ENCODE measurements around the gene LMBR1L.
"Not testable (repeated sequence)": the region's sequence is repeated elsewhere in the genome, so short reads cannot be mapped to it uniquely, and the experiment has no call there.

LMBR1L gene

DNA sequence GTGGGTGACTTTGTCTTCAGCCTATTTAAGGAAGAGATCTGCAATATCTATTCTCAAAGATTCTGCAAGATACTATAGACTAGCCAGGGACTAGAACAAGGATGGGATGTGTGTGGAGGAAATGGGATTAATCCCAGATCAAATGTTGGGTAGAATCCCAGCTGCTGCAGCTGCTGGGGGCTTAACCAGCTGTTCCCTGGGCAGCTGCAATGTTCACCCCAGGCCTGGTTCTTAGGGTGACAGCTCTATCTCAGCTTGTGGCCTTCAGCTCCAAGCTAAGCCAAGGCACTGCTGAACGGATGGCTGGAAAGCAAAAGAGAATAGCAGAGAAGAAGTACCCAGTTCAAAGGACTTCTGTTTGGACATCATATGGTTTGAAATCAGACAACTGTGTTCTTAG is 30.9 kb downstream of the LMBR1L start:
- DNase-seq = no peak

DNA sequence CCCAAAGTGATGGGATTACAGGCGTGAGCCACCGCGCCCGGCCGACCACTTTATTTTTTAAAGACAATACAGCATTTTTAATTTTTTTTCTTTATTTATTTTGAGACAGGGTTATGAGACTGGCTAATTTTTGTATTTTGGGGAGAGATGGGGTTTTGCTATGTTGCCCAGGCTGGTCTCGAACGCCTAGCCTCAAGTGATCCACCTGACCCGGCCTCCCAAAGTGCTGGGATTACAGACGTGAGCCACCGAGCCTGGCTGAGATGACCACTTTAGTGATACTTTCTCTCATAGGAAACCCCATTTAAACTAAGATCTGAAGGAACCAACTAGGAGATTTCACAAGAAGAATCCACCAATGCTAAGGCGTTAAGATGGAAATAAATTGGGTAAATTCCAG is 39.7 kb downstream of the LMBR1L start:
- DNase-seq = no peak

DNA sequence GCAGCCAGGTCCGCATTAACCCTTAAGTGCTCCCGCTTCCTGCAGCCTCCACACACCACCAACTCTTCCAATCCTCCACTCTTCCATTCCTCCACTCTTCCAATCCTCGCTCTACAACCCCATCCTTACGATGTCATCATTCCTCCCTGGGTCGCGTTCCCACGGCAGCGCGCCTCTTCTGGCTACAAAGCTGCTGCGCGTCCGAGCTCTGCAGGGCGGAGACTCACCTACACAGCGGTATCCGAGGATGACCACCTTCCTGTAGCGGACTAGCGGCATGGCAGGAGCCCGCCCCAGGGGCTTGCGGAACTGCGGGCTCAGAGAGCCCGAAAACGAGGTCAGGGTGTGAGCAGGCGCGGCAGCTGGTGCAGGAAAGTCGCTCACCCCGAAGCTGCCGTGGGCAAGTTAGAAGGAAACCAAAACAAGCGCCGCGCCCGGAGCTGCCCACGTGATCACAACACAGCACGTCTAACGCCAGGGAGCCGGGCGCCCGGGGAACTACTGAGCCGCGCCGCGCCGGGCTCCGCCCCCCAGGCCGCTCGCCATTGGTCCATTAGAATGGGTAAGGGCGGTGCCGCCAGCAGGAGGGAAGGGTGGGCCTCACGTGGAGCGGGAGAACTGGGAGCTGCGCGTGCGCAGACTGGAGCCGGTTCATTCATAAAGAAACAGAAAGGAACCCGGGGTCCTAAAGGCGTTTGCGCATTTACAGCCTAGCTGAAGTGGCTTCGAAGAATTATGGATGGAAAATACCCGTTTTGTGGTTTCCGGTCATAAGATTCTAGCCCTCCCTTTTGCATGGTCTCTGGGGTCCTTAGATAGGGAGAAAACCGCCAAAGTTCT is 40.9 kb downstream of the LMBR1L start, which contains the start of gene RHEBL1:
Gene RHEBL1, minus strand, starts transcription at position 473 of the 840 bp plus-strand sequence. Its CDS starts 194 bp downstream, at position 279.
- DNase-seq = peak; percentile 93 to 98

DNA sequence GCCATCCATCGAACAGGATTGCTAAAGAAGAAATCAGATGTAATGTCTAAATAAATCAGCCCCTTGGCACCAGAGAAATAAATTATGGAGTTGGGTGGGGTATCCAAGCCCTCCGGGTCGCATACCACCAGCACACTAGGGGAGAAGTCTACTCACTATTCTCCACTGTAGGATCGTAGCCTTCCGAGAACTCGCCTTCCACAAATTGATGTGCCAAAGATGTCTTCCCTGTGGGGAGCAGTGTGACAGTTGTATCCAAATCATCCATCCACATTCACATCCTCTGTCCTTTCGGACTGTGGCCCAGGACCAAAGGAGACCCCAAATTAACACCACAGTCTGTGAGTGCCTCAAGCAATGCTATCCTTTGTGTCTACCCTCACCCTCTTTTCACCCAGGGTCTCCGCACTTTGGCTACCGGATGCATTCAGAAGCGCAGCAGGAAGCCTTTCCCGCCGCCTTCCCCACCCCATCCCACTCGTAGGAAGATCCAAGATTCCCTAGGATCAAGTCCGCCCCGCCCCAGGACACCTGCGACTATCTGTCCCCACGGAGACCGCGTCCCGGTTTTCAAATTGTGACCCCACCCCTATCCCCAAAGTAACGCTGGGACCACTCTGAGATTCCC is 41.7 kb downstream of the LMBR1L start:
- DNase-seq = no peak

DNA sequence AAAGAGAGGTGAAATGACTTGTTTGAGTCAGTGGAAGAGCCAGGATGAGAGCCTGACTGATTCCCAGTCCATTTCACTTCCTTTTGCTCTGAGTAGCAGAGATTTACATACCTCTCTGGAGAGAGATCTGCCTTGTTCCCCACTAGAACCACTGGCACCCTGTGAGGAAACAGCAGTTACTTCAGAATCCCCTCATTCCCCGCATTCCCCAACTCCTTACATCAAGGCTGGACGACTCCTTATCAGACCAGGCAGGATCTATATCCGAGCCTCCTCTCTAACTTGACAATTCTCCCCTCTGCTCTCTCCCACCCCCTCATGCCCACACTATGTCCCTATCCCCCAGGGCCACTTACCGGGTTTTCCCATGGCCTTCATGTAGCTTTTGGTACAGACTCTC is 44.5 kb downstream of the LMBR1L start:
- no peak for DNase-seq

DNA sequence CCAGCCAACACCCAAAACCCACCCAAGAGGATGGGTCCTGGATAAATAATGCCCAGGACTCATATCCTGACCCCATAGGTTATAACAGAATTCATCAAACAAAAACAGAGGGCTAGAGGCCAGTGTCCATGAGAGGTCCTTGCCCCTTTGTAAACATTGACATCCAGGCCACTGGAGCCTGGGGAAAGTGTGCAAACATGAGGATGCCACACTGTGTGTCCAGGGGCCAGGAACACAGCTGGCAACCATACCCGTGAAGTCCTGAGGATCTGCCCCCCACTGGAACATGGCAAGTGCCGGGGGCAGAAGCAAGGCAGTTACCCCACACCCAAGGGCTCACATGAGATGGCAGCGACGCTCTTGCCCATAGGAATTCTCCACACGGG is 45.9 kb downstream of the LMBR1L start:
- DNase-seq = no peak

DNA sequence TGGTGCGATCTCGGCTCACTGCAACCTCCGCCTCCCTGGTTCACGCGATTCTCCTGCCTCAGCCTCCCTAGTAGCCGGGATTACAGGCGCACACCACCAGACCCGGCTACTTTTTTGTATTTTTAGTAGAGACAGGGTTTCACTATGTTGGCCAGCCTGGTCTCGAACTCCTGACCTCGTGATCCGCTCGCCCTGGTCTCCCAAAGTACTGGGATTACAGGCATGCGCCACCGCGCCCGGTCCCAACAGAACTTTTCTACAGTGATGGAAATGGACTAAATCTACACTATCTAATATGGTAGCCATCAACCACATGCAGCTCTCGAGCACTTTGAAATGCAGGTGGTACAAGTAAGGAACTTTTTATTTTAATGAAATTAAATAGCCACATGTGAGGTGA is 48.7 kb downstream of the LMBR1L start:
- not testable (repeated sequence) for DNase-seq

DNA sequence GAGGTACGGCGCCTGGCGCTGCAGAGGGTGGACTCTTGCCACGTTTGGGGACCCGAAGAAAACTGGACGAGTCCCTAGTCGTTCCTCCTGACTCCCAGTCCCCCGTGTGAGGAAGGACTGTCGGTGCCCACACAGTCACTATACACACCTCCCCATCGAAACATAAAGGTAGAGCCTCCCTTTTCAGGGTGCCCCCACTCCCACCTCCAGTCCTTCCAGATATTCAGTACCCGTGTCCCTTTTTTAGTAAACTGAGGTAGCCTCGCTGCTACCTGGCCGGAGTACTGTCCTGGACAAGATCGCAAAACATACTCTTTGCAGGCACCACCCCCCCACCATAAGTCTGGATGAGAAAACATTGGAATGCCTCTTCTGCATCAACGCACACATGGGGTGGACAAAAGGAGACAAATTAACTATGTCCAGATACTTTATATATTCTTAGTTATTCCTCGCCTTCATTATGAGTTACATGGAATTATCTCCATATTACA is 49.4 kb downstream of the LMBR1L start:
- DNase-seq = no peak

DNA sequence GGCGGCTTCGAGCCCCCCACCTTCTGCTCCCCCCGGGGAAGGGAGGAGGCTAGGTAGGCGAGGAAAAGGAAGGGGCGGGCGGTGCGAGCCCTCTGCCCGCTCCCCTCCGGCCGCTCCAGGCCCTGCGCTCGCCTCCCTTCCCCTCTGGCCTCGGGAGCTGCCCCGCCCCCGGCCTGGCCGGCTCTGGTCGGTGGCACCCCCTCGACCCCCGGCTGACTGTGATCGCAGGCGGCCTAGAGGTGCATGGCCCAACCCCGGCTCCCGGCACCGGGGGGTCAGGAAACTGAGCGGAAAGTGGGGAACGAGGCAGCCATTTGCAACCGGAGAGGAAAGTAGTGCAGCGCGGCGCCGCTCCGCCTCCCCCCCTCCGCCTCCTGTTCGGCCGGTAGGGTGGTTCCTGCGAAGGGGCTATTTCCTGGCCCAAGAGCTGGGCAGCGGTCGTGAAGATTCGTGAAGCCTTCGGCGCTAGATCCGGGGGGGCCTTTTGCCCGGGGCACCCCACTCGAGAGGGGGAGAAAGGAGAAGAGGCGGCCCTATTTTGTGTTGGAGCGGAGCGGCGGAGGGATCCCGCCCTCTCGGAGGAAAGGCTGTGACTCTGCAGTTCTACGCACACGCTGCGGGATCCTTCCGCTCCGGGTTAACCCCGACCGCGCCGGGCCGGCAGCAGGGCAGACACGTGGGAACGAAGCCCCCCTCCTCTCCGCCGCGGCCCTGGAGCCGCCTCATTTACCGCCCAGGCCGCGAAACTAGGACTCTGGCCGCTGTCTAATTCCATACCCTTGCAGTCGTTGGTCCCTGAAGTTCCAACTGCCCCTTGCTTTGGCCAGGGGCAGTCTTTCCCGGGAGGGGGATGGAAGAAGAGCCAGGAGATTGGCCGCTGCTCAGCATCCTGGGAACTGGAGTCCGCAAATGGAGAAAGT is 50.1 kb downstream of the LMBR1L start, which contains the start of gene KMT2D:
Gene KMT2D, minus strand, starts transcription at position 558 of the 920 bp plus-strand sequence. CDS start 5,470 bp downstream, outside the sequence.
- DNase-seq = peak; percentile 78 to 94

DNA sequence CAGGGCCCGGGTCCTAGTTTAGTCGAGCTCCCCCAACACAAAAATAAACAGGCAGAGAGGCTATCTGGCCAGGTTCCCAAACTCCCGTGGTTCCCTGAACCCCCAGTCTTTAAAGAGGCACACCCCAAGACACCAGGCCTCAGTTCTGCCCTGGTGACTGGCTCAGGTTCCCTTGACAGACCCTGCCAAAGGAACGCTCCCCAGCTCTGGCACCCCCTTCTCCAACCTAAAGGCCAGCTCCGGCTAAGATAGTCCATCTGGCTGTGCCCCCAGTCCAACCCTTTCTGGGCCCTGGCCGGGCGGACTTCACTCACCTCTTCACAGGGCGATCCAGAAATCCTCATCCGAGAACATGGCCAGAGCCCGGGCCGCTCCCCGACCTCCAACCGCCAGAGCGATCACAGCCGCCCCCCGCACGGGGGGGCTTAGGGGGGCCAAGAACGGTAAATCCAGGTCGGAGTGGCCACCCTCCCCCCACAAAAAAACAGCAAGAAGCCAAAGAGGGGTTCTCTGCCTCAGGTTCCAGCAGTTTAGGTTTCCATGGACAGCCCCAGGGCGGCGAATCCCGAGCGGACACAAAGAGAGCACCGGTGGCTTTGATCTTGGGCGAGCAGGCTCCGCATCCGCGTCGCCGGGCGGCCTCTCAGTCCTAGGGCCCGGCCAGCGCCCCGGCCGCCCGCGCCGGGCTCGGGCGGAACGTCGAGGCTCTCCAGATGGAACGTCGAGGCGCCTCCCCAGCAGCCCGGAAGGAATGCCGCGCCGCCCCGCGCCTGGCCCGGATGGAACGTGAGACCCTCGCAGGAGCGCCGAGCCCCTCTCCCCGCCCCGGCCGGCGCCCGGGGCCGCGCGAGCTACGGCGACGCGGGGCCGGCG is 51.1 kb downstream of the LMBR1L start:
- DNase-seq = peak in 1 of 2 experiments; percentile 13

DNA sequence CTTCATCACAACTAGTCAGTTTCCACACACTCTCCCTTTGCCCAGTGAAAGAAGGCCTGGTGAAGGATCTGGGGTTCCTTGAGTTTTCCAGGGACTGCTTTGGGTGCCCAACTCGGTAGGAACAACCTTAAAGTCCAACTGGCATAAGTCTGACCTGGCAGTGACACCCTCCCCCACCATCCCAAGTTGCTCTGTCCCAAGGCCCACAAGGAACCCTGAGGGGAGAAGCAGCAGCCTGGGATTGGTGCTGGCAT is 51.7 kb downstream of the LMBR1L start:
- no peak for DNase-seq

DNA sequence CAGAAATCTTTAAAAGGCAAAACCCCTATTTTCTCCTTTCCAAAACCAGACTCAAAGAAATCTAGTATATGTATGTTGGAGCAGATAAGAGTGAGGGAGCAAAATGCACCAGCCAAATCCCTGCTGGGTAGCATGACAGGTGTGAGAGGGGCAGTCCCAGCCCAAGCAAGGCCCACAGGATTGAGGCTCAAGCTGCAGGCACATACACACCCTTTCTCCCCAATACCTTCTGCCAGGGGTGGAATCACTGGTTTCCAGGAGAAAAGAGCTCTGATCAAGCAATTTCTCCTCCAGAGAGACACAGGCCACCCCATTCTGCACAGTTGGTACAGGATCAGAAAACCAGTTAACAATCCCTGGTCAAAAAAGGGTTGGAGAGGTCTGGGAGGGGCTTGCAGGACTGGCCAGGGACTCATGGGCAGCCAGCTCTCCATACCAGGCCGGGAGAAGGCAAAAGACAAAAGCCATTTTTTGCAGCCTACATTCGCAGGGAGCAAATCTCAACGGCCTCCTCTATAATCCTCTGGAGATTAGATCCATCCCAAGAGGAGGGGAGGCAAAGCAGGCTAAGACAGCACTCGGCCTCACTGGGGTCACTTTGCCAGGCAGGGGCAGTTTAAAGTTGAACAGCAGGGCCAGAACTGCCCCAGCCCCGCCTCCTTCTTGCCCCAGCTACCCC is 52.1 kb downstream of the LMBR1L start:
- no peak for DNase-seq

DNA sequence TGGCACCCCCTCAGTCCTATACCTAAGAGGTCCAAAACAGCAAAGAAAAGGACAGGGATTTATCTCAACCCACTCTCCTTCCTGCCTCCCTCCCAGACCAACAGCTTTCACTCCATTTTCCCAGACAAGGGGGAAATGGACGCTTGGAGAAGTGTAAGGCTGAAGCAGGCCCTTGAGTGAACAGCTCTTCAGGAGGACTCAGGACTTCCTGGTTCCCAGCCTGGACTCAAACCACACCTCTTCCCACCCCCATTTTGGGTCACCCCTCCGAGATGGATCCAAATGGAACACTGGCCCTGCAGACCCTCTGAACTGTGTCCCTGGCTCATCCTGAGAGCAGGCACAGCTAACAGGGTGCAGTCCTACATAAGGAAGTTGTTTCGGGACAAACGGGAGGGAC is 52.8 kb downstream of the LMBR1L start:
- no peak for DNase-seq

DNA sequence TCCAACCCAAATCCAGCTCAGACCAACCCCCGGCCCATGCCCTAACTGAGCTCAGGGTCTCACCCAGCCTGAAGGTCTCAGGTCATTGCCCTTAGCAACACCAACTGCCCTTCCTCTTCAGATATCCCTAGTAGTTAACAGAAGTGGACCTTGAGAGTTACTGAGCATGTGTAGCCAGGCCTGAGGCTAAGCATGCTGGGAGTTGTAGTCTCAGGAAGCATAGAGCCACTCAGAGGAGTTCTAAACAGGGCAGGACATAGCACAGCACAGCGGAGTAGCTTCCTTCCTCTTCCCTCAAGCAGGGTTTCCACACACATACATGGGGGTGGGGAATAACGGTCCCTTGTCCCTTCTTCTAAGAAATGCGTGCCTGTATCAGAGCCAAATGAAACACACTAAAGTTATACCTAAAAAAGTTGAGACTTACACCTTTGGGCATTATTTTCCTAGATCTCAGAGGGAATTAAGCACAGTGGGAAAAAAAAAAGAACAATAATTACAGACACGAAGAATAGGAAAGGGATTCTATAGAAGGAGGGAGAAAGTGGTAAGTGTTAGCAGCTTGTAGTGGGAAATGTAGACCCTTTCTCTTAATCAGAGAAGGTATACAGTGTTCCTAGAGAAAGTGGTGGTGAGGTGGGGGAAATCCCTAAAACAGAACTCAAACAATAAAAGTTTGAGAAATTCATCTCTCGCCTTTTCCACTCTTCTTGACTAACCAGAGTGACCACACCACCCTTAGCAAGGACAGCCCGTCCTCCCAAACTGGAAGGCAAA is 54.5 kb downstream of the LMBR1L start:
- DNase-seq = peak in 1 of 2 experiments; percentile 43

DNA sequence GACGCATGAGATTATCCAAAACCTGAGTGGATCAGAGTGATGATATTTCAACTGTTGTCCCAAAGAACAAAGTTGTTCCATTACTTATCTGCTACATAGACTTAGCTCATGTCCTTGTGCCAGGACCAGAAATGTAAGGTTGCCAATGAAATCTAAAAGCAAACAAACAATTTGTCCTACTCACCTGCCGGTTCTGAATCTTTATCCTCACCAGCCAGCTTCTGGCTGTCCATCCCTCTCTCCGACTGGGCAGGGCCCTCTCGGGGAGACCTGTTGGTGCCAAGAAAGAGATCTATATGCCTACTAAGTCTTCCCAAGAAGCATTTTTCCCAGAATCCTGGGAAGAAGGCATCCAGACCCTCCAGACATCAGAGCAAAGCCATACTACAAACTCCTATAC is 55.6 kb downstream of the LMBR1L start:
- no peak for DNase-seq

DNA sequence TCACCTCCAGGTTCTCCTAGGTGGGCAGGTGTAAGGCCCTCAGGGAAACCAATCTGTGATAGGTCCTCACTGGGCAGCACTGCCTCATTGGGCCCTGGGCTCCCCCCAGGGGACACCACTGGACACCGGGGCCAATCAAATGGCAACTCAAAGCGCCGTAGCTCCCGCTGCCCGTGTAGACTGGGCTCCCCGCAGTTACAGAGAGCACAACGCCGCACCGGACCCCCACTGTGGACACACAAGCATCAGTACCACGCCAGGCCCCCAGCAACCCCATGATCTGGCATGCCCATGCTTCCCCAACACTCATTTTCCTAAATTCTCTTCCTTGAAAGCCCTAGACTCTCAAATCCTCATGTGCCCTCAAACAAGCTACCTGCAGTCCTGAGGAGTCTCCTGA is 56.1 kb downstream of the LMBR1L start:
- no peak for DNase-seq

DNA sequence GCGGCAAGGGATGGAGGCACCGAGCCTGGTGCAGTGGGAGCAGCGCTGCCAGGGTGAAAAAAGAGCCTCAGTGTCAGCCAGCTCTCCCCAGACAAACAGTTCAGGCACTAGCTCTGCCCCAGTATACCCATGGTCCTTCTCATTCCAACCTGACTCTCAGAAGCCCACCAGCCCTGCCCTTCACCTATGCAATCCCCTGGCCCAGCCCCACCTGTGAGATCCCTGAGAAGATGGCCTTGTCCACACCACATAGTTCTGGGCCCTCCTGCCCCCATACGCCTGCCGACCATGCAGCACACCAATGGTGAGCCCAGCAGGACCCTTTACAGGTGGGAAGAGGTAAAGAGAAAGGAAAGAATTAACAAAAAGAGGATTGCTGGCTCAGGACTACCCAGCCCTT is 56.6 kb downstream of the LMBR1L start:
- DNase-seq = no peak

DNA sequence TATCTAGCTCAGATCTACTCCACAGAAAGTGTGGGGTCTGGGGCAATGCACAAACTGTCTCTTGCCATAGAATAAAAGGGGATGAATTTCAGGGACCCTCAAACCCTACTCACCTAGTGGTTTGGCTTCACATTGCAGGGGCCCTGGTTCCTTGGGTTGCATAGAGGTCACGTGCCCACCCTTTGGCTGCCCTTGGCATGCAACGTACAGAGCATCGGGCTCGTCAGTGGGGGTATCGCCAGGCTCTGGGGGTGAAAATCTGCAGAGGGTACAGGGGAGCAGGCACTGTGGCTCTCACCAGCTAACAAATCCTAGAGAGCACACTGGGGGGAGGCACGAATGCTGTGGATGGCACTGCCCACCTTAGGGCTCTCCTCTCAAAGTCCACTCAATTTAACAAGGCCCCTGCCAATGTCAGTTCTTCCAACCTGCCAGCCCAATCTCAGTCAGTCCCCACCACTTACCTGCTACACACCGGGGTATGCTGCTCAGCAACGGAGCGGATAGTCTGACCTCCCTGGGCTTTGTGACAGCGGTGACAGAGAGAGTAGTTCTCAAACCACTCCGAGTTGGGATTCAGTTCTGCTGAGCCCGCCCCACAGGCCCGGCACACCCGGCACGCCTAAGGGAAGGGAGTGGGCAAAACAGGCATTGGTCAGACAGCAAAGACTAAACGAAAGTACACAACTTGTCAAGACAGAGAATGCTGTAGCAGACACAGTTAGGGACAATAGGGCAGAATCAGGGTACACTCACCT is 58.0 kb downstream of the LMBR1L start:
- DNase-seq = no peak

DNA sequence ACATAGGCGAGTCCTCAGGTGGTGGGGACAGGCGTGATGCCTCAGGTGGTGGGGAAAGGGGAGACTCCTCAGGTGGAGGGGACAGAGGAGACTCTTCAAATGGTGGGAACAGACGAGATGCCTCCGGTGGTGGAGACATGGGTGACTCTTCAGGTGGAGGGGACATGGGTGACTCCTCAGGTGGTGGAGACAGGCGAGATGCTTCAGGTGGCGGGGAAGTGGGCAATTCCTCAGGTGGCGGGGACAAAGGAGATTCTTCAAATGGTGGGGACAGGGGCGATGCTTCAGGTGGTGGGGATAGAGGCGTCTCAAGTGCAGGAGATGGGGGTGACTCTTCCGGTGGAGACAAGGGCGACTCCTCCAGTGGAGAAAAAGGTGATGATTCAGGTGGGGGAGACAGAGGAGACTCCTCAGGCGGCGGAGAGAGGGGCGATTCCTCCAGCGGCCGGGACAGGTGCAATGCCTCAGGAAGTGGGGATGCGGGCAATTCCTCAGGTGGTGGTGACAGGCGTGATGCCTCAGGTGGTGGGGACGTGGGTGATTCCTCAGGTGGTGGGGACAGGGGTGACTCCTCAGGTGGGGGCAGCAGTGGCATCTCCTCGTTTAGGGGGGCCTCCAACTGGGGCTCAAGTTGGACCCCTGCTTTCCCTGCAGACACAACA is 58.7 kb downstream of the LMBR1L start:
- DNase-seq = no peak

DNA sequence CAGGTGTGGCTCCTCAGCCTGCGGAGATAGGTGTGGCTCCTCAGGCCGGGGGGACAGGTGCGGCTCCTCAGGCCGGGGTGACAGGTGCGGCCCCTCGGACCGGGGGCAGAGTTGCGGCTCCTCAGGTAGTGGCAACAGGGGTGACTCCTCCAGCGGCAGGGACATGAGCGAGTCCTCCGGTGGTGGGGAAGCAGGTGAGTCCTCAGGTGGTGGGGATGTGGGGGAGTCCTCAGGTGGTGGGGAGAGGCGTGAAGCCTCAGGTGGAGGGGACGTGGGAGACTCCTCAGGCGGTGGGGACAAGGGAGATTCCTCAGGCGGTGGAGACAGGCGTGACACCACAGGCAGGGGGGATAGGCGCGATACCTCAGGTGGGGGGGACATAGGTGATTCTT is 59.3 kb downstream of the LMBR1L start:
- no peak for DNase-seq

All from NCI-H446 (cell line).